K562 (cell line): ENCODE results near the gene WDR27.

ENCODE experiments used
- EZH2 ChIP-seq: IDR thresholded peaks from 2 replicates; pipeline ENCODE4 v1.6.1; 2012; ENCODE audit warnings: low read depth, mild to moderate bottlenecking, inconsistent platforms, low read length, borderline replicate concordance
- HMGXB4 ChIP-seq: sonication (generic); formaldehyde crosslinking; IDR thresholded peaks from 2 replicates; pipeline ENCODE4 v1.8.1; 2023; ENCODE audit warnings: mild to moderate bottlenecking, missing genetic modification reagents
- MLLT1 ChIP-seq, 2 experiments: fragments of 450-650 bp; IDR thresholded peaks; 2 replicates each; pipeline ENCODE4 v1.6.1; 2016
- MXD1 ChIP-seq: fragments of 250-450 bp; sonication (Bioruptor Pico); IDR thresholded peaks from 2 replicates; pipeline ENCODE4 v1.8.0; 2021; ENCODE audit warnings: borderline replicate concordance, mild to moderate bottlenecking, moderate library complexity; ENCODE audit not compliant: poor library complexity, severe bottlenecking
- NUFIP1 ChIP-seq: fragments of 450-650 bp; IDR thresholded peaks from 2 replicates; pipeline ENCODE4 v1.6.1; 2018; ENCODE audit not compliant: partially characterized antibody
- POLR2AphosphoS5 ChIP-seq: IDR thresholded peaks from 2 replicates; pipeline ENCODE4 v1.6.1; 2011; ENCODE audit warnings: mild to moderate bottlenecking, low read depth, low read length, moderate library complexity; ENCODE audit not compliant: control insufficient read depth, insufficient read depth
- ZNF282 ChIP-seq: sonication (generic); formaldehyde crosslinking; IDR thresholded peaks from 2 replicates; pipeline ENCODE4 v1.8.1; 2023; ENCODE audit warnings: missing genetic modification reagents

- TF ChIP-seq MLLT1 (IDR thresholded peaks at IDR 0.05) (no peak), MXD1 (CRISPR knock-in tag) (no peak), HMGXB4 (CRISPR knock-in tag) (no peak), ZNF282 (no peak), NUFIP1 (no peak), POLR2AphosphoS5 (no peak), EZH2 (no peak)
These were observed 12.3 kb upstream of the WDR27 start for GRCh38 chr6:169714178-169714577.
